Esophagus squamous epithelium (tissue), 4 donors: ENCODE measurements around the gene ARHGAP45.

ENCODE experiments used
- CTCF ChIP-seq, 6 experiments: fragments of 450-650 bp in 4 of 6; fragments of 200-600 bp in 2 of 6; sonication (generic) in 2 of 6; IDR thresholded peaks; one replicate each; pipeline ENCODE4 v1.5.1; 2016 to 2019; ENCODE audit warnings: antibody characterized with exemption in 6 of 6, mild to moderate bottlenecking in 4 of 6, moderate library complexity in 4 of 6
- POLR2A ChIP-seq, 4 donors: fragments of 450-650 bp; IDR thresholded peaks; one replicate each; pipeline ENCODE4 v1.6.1; 2017; ENCODE audit warnings: antibody characterized with exemption in 4 of 4, mild to moderate bottlenecking in 4 of 4, moderate library complexity in 3 of 4

GRCh38 chr19:1073956-1074517, 7.1 kb downstream of the ARHGAP45 start:
- TF ChIP-seq POLR2A (IDR thresholded peaks at IDR 0.05): no peak
- no peak for TF ChIP-seq CTCF (IDR thresholded peaks at IDR 0.05)
